ENCODE measurements around the gene HDAC9. TPM values are rescaled to one million over a fixed set of nuclear protein-coding genes. Genes with fewer than 3 reads are reported as not detected.

The HDAC9 gene
- polyA plus RNA-seq, 2 of the 4 experiments (the other 2 are of a cell fraction) = 0.05 to 0.26 TPM

DNA sequence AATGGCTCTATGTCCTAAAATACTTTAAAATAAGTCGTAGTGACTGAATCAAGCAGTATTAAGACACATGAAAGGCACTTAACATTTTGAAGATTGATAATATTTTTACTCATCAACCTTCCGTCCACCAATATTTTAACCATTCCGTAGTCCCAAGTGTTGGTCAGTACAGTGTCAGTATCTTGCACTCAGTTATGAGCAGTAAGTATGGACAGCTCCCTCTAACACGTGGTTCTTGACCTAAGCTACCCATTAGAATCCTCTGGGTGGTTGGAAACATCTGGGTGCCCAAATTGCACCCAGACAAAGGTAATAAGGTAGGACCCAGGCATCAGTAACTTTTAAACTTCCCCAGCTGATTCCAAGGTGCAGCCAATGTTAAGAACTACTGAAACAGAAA is 260.2 kb downstream of the HDAC9 start:
- no peak for TF ChIP-seq JUN (IDR thresholded peaks at IDR 0.05)
- no peak for TF ChIP-seq GATA3 (IDR thresholded peaks at IDR 0.05; ENCODE audit: borderline replicate concordance)
- TF ChIP-seq PHF8 (IDR thresholded peaks at IDR 0.05; ENCODE audit: borderline replicate concordance, low read depth) = no peak
- TF ChIP-seq FOXS1 (CRISPR knock-in tag; IDR thresholded peaks at IDR 0.05) = no peak
- Histone ChIP-seq H3K4me3 (no peak overlapping the region), H3K27ac (no peak overlapping the region), H3K4me1 (no peaks in the 10 kb centered on the region), H3K9me3 (no peaks in the 10 kb centered on the region), H3K4me2 (no peak overlapping the region)
- DNase-seq (ENCODE audit: low read depth in 1 of 2, low spot score in 1 of 2) (no peak), ATAC-seq (no peak), FAIRE-seq (no peak)
- CTCF ChIA-PET = interaction anchor here (1.1 kb wide), 1 partner anchor 16 kb away, joined by 3 read pairs; no protein-coding TSS in a partner anchor
- POLR2A ChIA-PET = no interaction called here
- 44% methylated on average over 4 of the region's 4 CpGs for WGBS (ENCODE audit: missing lambda C conversion rate)

GRCh38 chr7:18756378-18757050 is 261.0 kb downstream of the HDAC9 start:
- Histone ChIP-seq H3K27ac (no peak overlapping the region), H3K9me3 (no peaks in the 10 kb centered on the region), H3K4me1 (no peaks in the 10 kb centered on the region), H3K4me3 (no peak overlapping the region), H3K4me2 (no peak overlapping the region)
- CTCF ChIA-PET = no interaction called here
- no peak for FAIRE-seq
- no peak for DNase-seq (ENCODE audit: low read depth in 1 of 2, low spot score in 1 of 2)
- POLR2A ChIA-PET = no interaction called here
- WGBS (ENCODE audit: missing lambda C conversion rate) = 51% methylated on average over 6 of the region's 6 CpGs
- TF ChIP-seq, protein P1, sequence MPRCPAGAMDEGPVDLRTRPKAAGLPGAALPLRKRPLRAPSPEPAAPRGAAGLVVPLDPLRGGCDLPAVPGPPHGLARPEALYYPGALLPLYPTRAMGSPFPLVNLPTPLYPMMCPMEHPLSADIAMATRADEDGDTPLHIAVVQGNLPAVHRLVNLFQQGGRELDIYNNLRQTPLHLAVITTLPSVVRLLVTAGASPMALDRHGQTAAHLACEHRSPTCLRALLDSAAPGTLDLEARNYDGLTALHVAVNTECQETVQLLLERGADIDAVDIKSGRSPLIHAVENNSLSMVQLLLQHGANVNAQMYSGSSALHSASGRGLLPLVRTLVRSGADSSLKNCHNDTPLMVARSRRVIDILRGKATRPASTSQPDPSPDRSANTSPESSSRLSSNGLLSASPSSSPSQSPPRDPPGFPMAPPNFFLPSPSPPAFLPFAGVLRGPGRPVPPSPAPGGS (IDR thresholded peaks at IDR 0.05) = no peak
- TF ChIP-seq USF2 (IDR thresholded peaks at IDR 0.05) = no peak
- no peak for TF ChIP-seq HMGXB4 (CRISPR knock-in tag; IDR thresholded peaks at IDR 0.05; ENCODE audit: borderline replicate concordance)
- no peak for TF ChIP-seq SREBF2 (IDR thresholded peaks at IDR 0.05)
- TF ChIP-seq PHF8 (IDR thresholded peaks at IDR 0.05; ENCODE audit: borderline replicate concordance, low read depth) = no peak
- TF ChIP-seq, protein P2, sequence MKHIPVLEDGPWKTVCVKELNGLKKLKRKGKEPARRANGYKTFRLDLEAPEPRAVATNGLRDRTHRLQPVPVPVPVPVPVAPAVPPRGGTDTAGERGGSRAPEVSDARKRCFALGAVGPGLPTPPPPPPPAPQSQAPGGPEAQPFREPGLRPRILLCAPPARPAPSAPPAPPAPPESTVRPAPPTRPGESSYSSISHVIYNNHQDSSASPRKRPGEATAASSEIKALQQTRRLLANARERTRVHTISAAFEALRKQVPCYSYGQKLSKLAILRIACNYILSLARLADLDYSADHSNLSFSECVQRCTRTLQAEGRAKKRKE (CRISPR knock-in tag; IDR thresholded peaks at IDR 0.05; ENCODE audit: low read depth) = no peak
- no peak for TF ChIP-seq FOSL2 (IDR thresholded peaks at IDR 0.05)
- no peak for TF ChIP-seq FOSL2 (CRISPR knock-in tag; IDR thresholded peaks at IDR 0.05)
- no peak for TF ChIP-seq CHD2 (IDR thresholded peaks at IDR 0.05; ENCODE audit: low read length, partially characterized antibody)
- TF ChIP-seq ELK1 (IDR thresholded peaks at IDR 0.05; ENCODE audit: low read depth, low read length) = no peak
- TF ChIP-seq ZFP36 (IDR thresholded peaks at IDR 0.05; ENCODE audit: borderline replicate concordance, partially characterized antibody) = no peak
- no peak for TF ChIP-seq POLR2AphosphoS2 (conservative IDR thresholded peaks at IDR 0.05; ENCODE audit: low read length)
- no peak for TF ChIP-seq JUN (IDR thresholded peaks at IDR 0.05)
- no peak for TF ChIP-seq TFCP2L1 (CRISPR knock-in tag; IDR thresholded peaks at IDR 0.05)
- TF ChIP-seq EP300 (IDR thresholded peaks at IDR 0.05) = no peak
- no peak for TF ChIP-seq HEYL (CRISPR knock-in tag; IDR thresholded peaks at IDR 0.05)
- no peak for TF ChIP-seq MAZ (IDR thresholded peaks at IDR 0.05; ENCODE audit: borderline replicate concordance, low read depth, low read length)
- TF ChIP-seq EHMT2 (IDR thresholded peaks at IDR 0.05; ENCODE audit: low read depth) = no peak
- ATAC-seq = no peak
